HepG2 (cell line): ENCODE results near the gene CARMIL1. TPM values are rescaled to one million over a fixed set of nuclear protein-coding genes. Genes with fewer than 3 reads are reported as not detected.
A peak's percentile ranks its signal among the peaks of the same experiment; 100 is the strongest.

ENCODE experiments used
- ATAC-seq: fragments of 200-7000 bp; cut with Tn5 transposase; 3 replicates; pipeline ENCODE4 v1.9.1; 2020; ENCODE audit warnings: mild to moderate bottlenecking, moderate library complexity
- BruUV-seq: library from RNA; stranded (reverse); fragments of 400-500 nt; replicated peaks from 2 replicates; lab custom pipeline; 2021; lab: Mats Ljungman, UMichigan
- CTCF ChIA-PET: fragments of 300-600 bp; formaldehyde crosslinking; extraction: SDS; loops from one replicate; lab custom pipeline; 2021; ENCODE audit warnings: low total read pairs, inconsistent platforms, low intra/inter-chr PET ratio; lab: Yijun Ruan, JAX
- POLR2A ChIA-PET: fragments of 350-600 bp; sonication (Branson Sonifier 250); formaldehyde crosslinking; loops from one replicate; lab custom pipeline; 2020; ENCODE audit warnings: antibody characterized with exemption, inconsistent platforms; lab: Yijun Ruan, JAX
- DNase-seq: peaks from one replicate; pipeline ENCODE4 v3.0.0-alpha.2; 2015; ENCODE audit warnings: low spot score
- FAIRE-seq: peaks from 3 replicates; lab custom pipeline; 2011; peaks lifted over from hg19 to GRCh38; lab: Jason Lieb, UNC
- H2AFZ ChIP-seq: one replicate; pipeline ENCODE4 v1.6.1; 2011; ENCODE audit warnings: low read length, inconsistent platforms
- H3K27ac ChIP-seq: fragments of 300-600 bp; 3 replicates; pipeline ENCODE4 v1.8.0; 2011; ENCODE audit warnings: mixed run types, mild to moderate bottlenecking, mixed read lengths, low read length, inconsistent platforms; ENCODE audit not compliant: insufficient read depth; ENCODE audit errors: extremely low read length
- H3K27me3 ChIP-seq, 2 experiments: fragments of 200-600 bp in 1 of 2; 2 replicates in 1 of 2; 3 replicates in 1 of 2; pipeline versions ENCODE4 v1.6.0 to v1.8.0; 2011; ENCODE audit warnings: low read length in 2 of 2, mild to moderate bottlenecking in 2 of 2, moderate library complexity in 2 of 2, inconsistent platforms in 1 of 2; ENCODE audit not compliant: insufficient read depth in 2 of 2, control insufficient read depth in 1 of 2
- H3K36me3 ChIP-seq, 2 experiments: fragments of 200-600 bp in 1 of 2; replicated peaks in 1 of 2; 2 replicates in 1 of 2; 3 replicates in 1 of 2; pipeline versions ENCODE4 v1.5.1 to v1.8.0; 2011; ENCODE audit warnings: low read length in 2 of 2, inconsistent platforms in 1 of 2; ENCODE audit not compliant: insufficient read depth in 2 of 2, control insufficient read depth in 1 of 2
- H3K4me1 ChIP-seq: 2 replicates; pipeline ENCODE4 v1.5.1; 2012; ENCODE audit warnings: low read length, inconsistent platforms; ENCODE audit not compliant: insufficient read depth
- H3K4me2 ChIP-seq: 2 replicates; pipeline ENCODE4 v1.6.0; 2011; ENCODE audit warnings: low read depth, low read length, inconsistent platforms
- H3K4me3 ChIP-seq, 3 experiments: fragments of 200-600 bp in 1 of 3; sonication (generic), shearing (Covaris generic) in 1 of 3; replicated peaks in 1 of 3; 2 replicates each; pipeline ENCODE4 v1.5.1; 2011 to 2016; ENCODE audit warnings: low read length in 3 of 3, inconsistent platforms in 2 of 3, low read depth in 2 of 3, mild to moderate bottlenecking in 2 of 3, control low read depth in 1 of 3, mixed read lengths in 1 of 3; ENCODE audit not compliant: insufficient read depth in 1 of 3
- H3K79me2 ChIP-seq: one replicate; pipeline ENCODE4 v1.6.1; 2011; ENCODE audit warnings: low read length, inconsistent platforms; ENCODE audit not compliant: insufficient read depth
- H3K9ac ChIP-seq: 2 replicates; pipeline ENCODE4 v1.6.0; 2011; ENCODE audit warnings: mild to moderate bottlenecking, low read depth, low read length, inconsistent platforms; ENCODE audit not compliant: insufficient read depth
- H3K9me3 ChIP-seq: 2 replicates; pipeline ENCODE4 v1.5.1; 2012; ENCODE audit warnings: mild to moderate bottlenecking, low read length
- H4K20me1 ChIP-seq: 2 replicates; pipeline ENCODE4 v1.6.0; 2011; ENCODE audit warnings: inconsistent platforms, mild to moderate bottlenecking, low read length, moderate library complexity; ENCODE audit not compliant: insufficient read depth
- AKNA ChIP-seq: sonication (generic); formaldehyde crosslinking; IDR thresholded peaks from 2 replicates; pipeline ENCODE4 v1.4.0; 2020; ENCODE audit warnings: missing genetic modification reagents, borderline replicate concordance
- CEBPB ChIP-seq: IDR thresholded peaks from 2 replicates; pipeline ENCODE4 v1.6.1; 2011; ENCODE audit warnings: low read depth, low read length, improper control_type of control experiment, borderline replicate concordance
- HMG20B ChIP-seq: conservative IDR thresholded peaks from 2 replicates; pipeline ENCODE4 v1.6.1; 2016; ENCODE audit warnings: missing genetic modification reagents, missing compliant biosample characterization
- NFKBIZ ChIP-seq: IDR thresholded peaks from 2 replicates; pipeline ENCODE4 v1.6.1; 2018; ENCODE audit warnings: missing genetic modification reagents, missing compliant biosample characterization
- NFYC ChIP-seq: IDR thresholded peaks from 2 replicates; pipeline ENCODE4 v1.6.1; 2016; ENCODE audit warnings: missing genetic modification reagents, missing compliant biosample characterization
- PCBP2 ChIP-seq: fragments of 200-400 bp; formaldehyde crosslinking; optimal IDR thresholded peaks from 2 replicates; pipeline ENCODE3; 2018; ENCODE audit warnings: low read length, low read depth; ENCODE audit not compliant: poor library complexity, severe bottlenecking
- POGZ ChIP-seq: sonication (generic); formaldehyde crosslinking; IDR thresholded peaks from 2 replicates; pipeline ENCODE4 v1.4.0; 2020; ENCODE audit warnings: mild to moderate bottlenecking, missing genetic modification reagents
- ZBTB46 ChIP-seq: sonication (generic); formaldehyde crosslinking; IDR thresholded peaks from 2 replicates; pipeline ENCODE4 v1.4.0; 2020; ENCODE audit warnings: mild to moderate bottlenecking, missing genetic modification reagents, borderline replicate concordance
- ZNF136 ChIP-seq: sonication (generic); formaldehyde crosslinking; IDR thresholded peaks from 2 replicates; pipeline ENCODE4 v1.8.1; 2022; ENCODE audit warnings: low read depth, mild to moderate bottlenecking, moderate library complexity, missing genetic modification reagents
- ZNF180 ChIP-seq: sonication (generic); formaldehyde crosslinking; IDR thresholded peaks from 2 replicates; pipeline ENCODE4 v1.4.0; 2020; ENCODE audit warnings: low read depth, missing genetic modification reagents, borderline replicate concordance
- ZNF577 ChIP-seq: sonication (generic); formaldehyde crosslinking; IDR thresholded peaks from 2 replicates; pipeline ENCODE4 v1.4.0; 2020; ENCODE audit warnings: mild to moderate bottlenecking, low read depth, missing genetic modification reagents, borderline replicate concordance
- ZNF782 ChIP-seq: sonication (generic); formaldehyde crosslinking; IDR thresholded peaks from 2 replicates; pipeline ENCODE4 v1.4.0; 2020; ENCODE audit warnings: missing genetic modification reagents, mild to moderate bottlenecking, borderline replicate concordance
- WGBS: methylation state at CpG from one replicate; pipeline ENCODE4 v1.1.6; 2017; ENCODE audit warnings: low lambda C conversion rate; 5-methylcytosine and 5-hydroxymethylcytosine counted together
- in situ Hi-C: cut with HindIII; loops from 2 replicates; pipeline ENCODE4 v1.10.0; 2017; ENCODE audit warnings: low pct_unique_long_range_greater_than_20kb; ENCODE audit not compliant: extremely low pct_ligation_motif_present
- intact Hi-C: fragments of 100-400 bp; cut with micrococcal nuclease; formaldehyde crosslinking; loops from one replicate; pipeline ENCODE4 v1.10.0; 2022; ENCODE audit not compliant: unreplicated experiment
- polyA plus RNA-seq, 8 experiments: library from polyadenylated mRNA; depleted of rRNA in 3 of 8; stranded (reverse) in 7 of 8; unstranded in 1 of 8; fragments of >200 nt; fragmentation: Illumina TruSeq in 4 of 8; extraction: Trizol in 4 of 8; gene quantifications; 2 replicates each; pipeline versions ENCODE4 v1.2.1 to v1.2.3, GENCODE V29; 2011 to 2016; ENCODE audit warnings: low read depth in 4 of 8, missing spikeins in 1 of 8, mixed read lengths in 1 of 8; ENCODE audit not compliant: insufficient read depth in 1 of 8
- total RNA-seq, 5 experiments: library from RNA; depleted of rRNA; stranded (reverse); fragments of >200 nt; fragmentation: Illumina TruSeq; extraction: Trizol; gene quantifications; 2 replicates each; pipeline ENCODE4 v1.2.3, GENCODE V29; 2016; ENCODE audit warnings: low read depth in 1 of 5

Gene CARMIL1
- total and polyA plus RNA-seq, 2 of the 13 experiments (the other 11 are each of a cell fraction or from before 2014, with no cell fraction given), result 1.8 to 2.6 TPM

GRCh38 chr6:25249133-25249532 lies 30.0 kb upstream of the CARMIL1 start:
- CTCF ChIA-PET, result no interaction called here
- no peaks in the 10 kb centered on the region for H3K9me3 ChIP-seq

GRCh38 chr6:25250878-25251277 lies 28.3 kb upstream of the CARMIL1 start:
- Histone ChIP-seq H3K4me2 (no peak overlapping the region), H3K27ac (no peak overlapping the region), H4K20me1 (no peaks in the 10 kb centered on the region), H3K36me3 (no peaks in the 10 kb centered on the region), H3K4me1 (no peaks in the 10 kb centered on the region), H3K4me3 (no peak overlapping the region), H3K9ac (no peak overlapping the region), H3K27me3 (no peaks in the 10 kb centered on the region), H3K79me2 (no peaks in the 10 kb centered on the region), H3K9me3 (no peaks in the 10 kb centered on the region), H2AFZ (no peak overlapping the region)
- no TSS peak for BruUV-seq
- TF ChIP-seq NFYC (CRISPR knock-in tag), result no peak
- TF ChIP-seq NFKBIZ (CRISPR knock-in tag), result no peak
- no peak for TF ChIP-seq ZNF180 (CRISPR knock-in tag)
- TF ChIP-seq AKNA (CRISPR knock-in tag), result no peak
- no peak for TF ChIP-seq HMG20B (CRISPR knock-in tag)
- no peak for TF ChIP-seq POGZ (CRISPR knock-in tag)
- no peak for TF ChIP-seq ZNF136 (CRISPR knock-in tag)
- no peak for TF ChIP-seq PCBP2
- no peak for TF ChIP-seq ZBTB46 (CRISPR knock-in tag)
- no peak for TF ChIP-seq ZNF577 (CRISPR knock-in tag)
- intact Hi-C loops, result no loop called here
- POLR2A ChIA-PET, result no interaction called here
- ATAC-seq (no peak), DNase-seq (no peak), FAIRE-seq (no peak)
- 2% methylated on average over 5 of the region's 5 CpGs for WGBS
- CTCF ChIA-PET, result no interaction called here
- in situ Hi-C loops, result loop anchor here (25.0 kb wide), 1 partner anchor 636 kb away; no protein-coding TSS in a partner anchor

More at GRCh38 chr6:25249133-25249532, 30.0 kb upstream of the CARMIL1 start:
- in situ Hi-C loops (no loop called here), intact Hi-C loops (no loop called here)
- Histone ChIP-seq H3K4me3 (no peak overlapping the region), H3K27ac (no peak overlapping the region), H2AFZ (no peak overlapping the region), H3K4me1 (no peaks in the 10 kb centered on the region), H4K20me1 (no peaks in the 10 kb centered on the region), H3K36me3 (no peaks in the 10 kb centered on the region), H3K27me3 (no peaks in the 10 kb centered on the region), H3K79me2 (no peaks in the 10 kb centered on the region), H3K9ac (no peak overlapping the region), H3K4me2 (no peak overlapping the region)
- TF ChIP-seq ZNF782 (no peak), CEBPB (peak; percentile 22; the same call in 1 of the 2 replicates)
- BruUV-seq, result no TSS peak
- ATAC-seq (no peak), DNase-seq (no peak), FAIRE-seq (no peak)
- WGBS, result 0% methylated on average over 1 of the region's 1 CpG
- POLR2A ChIA-PET, result no interaction called here
